ENCODE data around the gene CAP2.

DNA sequence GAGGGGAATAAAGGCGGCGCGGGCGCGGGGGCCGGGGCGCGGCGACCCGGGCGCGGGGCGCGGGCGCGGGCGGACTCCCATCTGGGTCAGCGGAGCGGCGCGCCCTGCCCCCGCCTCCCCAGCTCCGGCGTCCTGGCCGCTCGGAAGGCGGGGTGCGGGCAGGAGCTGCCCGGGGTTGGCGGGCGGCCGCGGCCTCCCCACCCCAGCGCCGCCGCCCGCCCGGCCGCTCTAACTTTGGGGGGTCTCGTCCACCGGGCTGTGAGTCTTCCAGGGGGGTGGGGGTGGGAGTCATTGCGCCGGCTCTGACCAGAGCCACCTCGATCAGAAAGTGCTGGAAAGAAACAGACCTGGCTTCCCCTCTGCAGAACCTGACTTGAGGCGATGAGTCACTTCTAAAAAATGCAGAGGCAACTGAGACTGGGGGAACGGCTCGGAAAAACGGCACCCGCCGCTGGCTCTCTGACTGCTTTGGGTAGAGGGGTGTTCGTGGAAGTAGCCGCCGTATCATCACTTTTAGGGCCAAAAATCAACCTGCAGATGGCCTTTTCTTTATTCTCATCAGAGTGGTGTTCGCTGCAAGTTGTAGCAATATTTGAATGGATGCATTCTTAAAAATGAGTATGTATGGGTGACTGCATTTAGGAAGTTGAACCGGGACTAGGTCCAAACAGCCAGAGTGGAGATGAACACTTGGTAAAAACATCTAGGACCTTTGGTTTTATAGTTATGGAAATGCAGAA, 667 bp downstream of the CAP2 start:
- TF ChIP-seq EZH2 (IDR thresholded peaks at IDR 0.05): no peak
- TF ChIP-seq POLR2AphosphoS5 (IDR thresholded peaks at IDR 0.05; ENCODE audit: borderline replicate concordance, low read depth, low read length): no peak

Data from SK-N-MC (cell line).